Measurements from ENCODE around the gene IL12A.

GRCh38 chr3:159951540-159951939 lies 37.1 kb upstream of the IL12A start:
- no peak for TF ChIP-seq RAD21 (conservative IDR thresholded peaks at IDR 0.05)
- TF ChIP-seq CTCF (IDR thresholded peaks at IDR 0.05; ENCODE audit: poor library complexity, severe bottlenecking), result no peak
- TF ChIP-seq POLR2AphosphoS5 (IDR thresholded peaks at IDR 0.05), result no peak
- TF ChIP-seq MXI1 (conservative IDR thresholded peaks at IDR 0.05; ENCODE audit: poor library complexity, severe bottlenecking), result no peak
- TF ChIP-seq REST (IDR thresholded peaks at IDR 0.05; ENCODE audit: borderline replicate concordance), result no peak
- TF ChIP-seq EZH2 (IDR thresholded peaks at IDR 0.05; ENCODE audit: borderline replicate concordance, insufficient read depth, low read length, poor library complexity, severe bottlenecking), result no peak

All from neural cell (in vitro differentiated cells).